ENCODE measurements around the gene TMEM62. TPM values are rescaled to one million over a fixed set of nuclear protein-coding genes. Genes with fewer than 3 reads are reported as not detected.

Gene TMEM62
- total RNA-seq, 1 experiment from 2014 or later = 47.8 TPM

GRCh38 chr15:43229977-43230376 lies 96.6 kb downstream of the TMEM62 start:
- H3K36me3 ChIP-seq (ENCODE audit: insufficient read depth, low read length) = no peaks in the 10 kb centered on the region
- no peak overlapping the region for H2AFZ ChIP-seq (ENCODE audit: low read length)
- H3K4me3 ChIP-seq (ENCODE audit: low read length) = no peak overlapping the region
- no peak overlapping the region for H3K27ac ChIP-seq (ENCODE audit: low read length)
- H3K4me2 ChIP-seq (ENCODE audit: low read depth, low read length, poor library complexity, severe bottlenecking) = no peak overlapping the region
- H3K27me3 ChIP-seq (ENCODE audit: low read length) = no peaks in the 10 kb centered on the region
- DNase-seq = no peak
- no peaks in the 10 kb centered on the region for H3K9me2 ChIP-seq (replicated peaks; ENCODE audit: insufficient read depth, low read length)
- H3K4me1 ChIP-seq (ENCODE audit: low read length) = peaks cover 2% of the 10 kb centered on the region; the same call in 1 of the 2 replicates
- H3K79me2 ChIP-seq (ENCODE audit: low read length) = no peaks in the 10 kb centered on the region
- no peaks in the 10 kb centered on the region for H3K9me3 ChIP-seq (ENCODE audit: low read length)
- no peak overlapping the region for H3K9ac ChIP-seq (ENCODE audit: low read length)
- H4K20me1 ChIP-seq (ENCODE audit: insufficient read depth, low read depth, low read length) = no peaks in the 10 kb centered on the region

DNA sequence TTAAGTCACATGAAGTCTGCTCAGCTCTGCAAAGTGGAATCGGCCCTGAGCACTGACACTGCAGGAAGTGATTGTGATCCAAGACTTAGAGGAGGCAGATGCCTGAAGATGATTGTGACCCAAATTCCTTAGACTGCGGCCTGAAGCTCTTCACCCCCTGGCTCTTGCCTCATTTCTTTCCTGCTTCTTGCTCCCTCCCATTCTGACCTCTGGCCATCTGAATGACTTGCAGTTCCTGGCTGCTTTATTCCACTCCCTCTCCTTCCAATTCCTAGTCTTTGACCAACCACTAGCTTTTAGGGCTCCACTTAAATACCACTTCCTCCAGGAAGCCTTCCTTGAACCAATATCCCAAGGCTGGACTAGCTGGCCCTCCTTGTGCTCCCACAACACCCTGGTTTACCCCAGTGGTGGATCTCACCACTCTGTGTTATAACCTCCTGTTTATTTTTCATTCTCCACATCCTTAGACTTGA lies 97.3 kb downstream of the TMEM62 start:
- Histone ChIP-seq H3K27ac (ENCODE audit: low read length) (no peak overlapping the region), H3K36me3 (ENCODE audit: insufficient read depth, low read length) (no peaks in the 10 kb centered on the region), H3K4me2 (ENCODE audit: low read depth, low read length, poor library complexity, severe bottlenecking) (no peak overlapping the region), H3K9me3 (ENCODE audit: low read length) (no peaks in the 10 kb centered on the region), H2AFZ (ENCODE audit: low read length) (no peak overlapping the region), H3K79me2 (ENCODE audit: low read length) (no peaks in the 10 kb centered on the region), H3K9ac (ENCODE audit: low read length) (no peak overlapping the region), H3K9me2 (replicated peaks; ENCODE audit: insufficient read depth, low read length) (no peaks in the 10 kb centered on the region), H3K4me3 (ENCODE audit: low read length) (no peak overlapping the region), H4K20me1 (ENCODE audit: insufficient read depth, low read depth, low read length) (no peaks in the 10 kb centered on the region), H3K4me1 (ENCODE audit: low read length) (no peaks in the 10 kb centered on the region), H3K27me3 (ENCODE audit: low read length) (no peaks in the 10 kb centered on the region)
- no peak for DNase-seq

GRCh38 chr15:43232289-43232874 lies 99.0 kb downstream of the TMEM62 start:
- Histone ChIP-seq H3K27ac (ENCODE audit: low read length) (no peak overlapping the region), H3K4me3 (ENCODE audit: low read length) (no peak overlapping the region), H3K36me3 (ENCODE audit: insufficient read depth, low read length) (no peaks in the 10 kb centered on the region), H3K4me1 (ENCODE audit: low read length) (no peaks in the 10 kb centered on the region), H2AFZ (ENCODE audit: low read length) (no peak overlapping the region), H3K27me3 (ENCODE audit: low read length) (no peaks in the 10 kb centered on the region), H3K9me2 (replicated peaks; ENCODE audit: insufficient read depth, low read length) (no peaks in the 10 kb centered on the region), H3K79me2 (ENCODE audit: low read length) (no peaks in the 10 kb centered on the region), H4K20me1 (ENCODE audit: insufficient read depth, low read depth, low read length) (no peaks in the 10 kb centered on the region), H3K4me2 (ENCODE audit: low read depth, low read length, poor library complexity, severe bottlenecking) (no peak overlapping the region), H3K9ac (ENCODE audit: low read length) (no peak overlapping the region), H3K9me3 (ENCODE audit: low read length) (no peaks in the 10 kb centered on the region)
- DNase-seq = no peak

Small RNA genes lying within 50 kb of the gene (small RNA-seq; reads per million reads assigned to genes)
- not detected for gene AC068724.2

Other genes with a start within 250 kb of the TMEM62 start
- 13.8 and 33.8 TPM in 2 replicates for gene TTBK2, start 212.8 kb upstream of the TMEM62 start, total RNA-seq (2014; rRNA removed; shearing (Covaris generic); ENCODE audit: low replicate concordance)
- 25.8 and 56.0 TPM in 2 replicates for gene UBR1, start 27.5 kb upstream of the TMEM62 start, total RNA-seq (2014; rRNA removed; shearing (Covaris generic); ENCODE audit: low replicate concordance)
- 119 and 130 TPM in 2 replicates for gene CCNDBP1, start 51.8 kb downstream of the TMEM62 start, total RNA-seq (2014; rRNA removed; shearing (Covaris generic); ENCODE audit: low replicate concordance)
- not detected in 2 replicates for gene EPB42, start 87.4 kb downstream of the TMEM62 start, total RNA-seq (2014; rRNA removed; shearing (Covaris generic); ENCODE audit: low replicate concordance)
- not detected in 2 replicates for gene TGM5, start 133.3 kb downstream of the TMEM62 start, total RNA-seq (2014; rRNA removed; shearing (Covaris generic); ENCODE audit: low replicate concordance)
- not detected in 2 replicates for gene TGM7, start 168.7 kb downstream of the TMEM62 start, total RNA-seq (2014; rRNA removed; shearing (Covaris generic); ENCODE audit: low replicate concordance)
- gene LCMT2, start 197.0 kb downstream of the TMEM62 start, total RNA-seq (2014; rRNA removed; shearing (Covaris generic); ENCODE audit: low replicate concordance) = 10.0 and 11.1 TPM in 2 replicates
- gene ZSCAN29, start 237.5 kb downstream of the TMEM62 start, total RNA-seq (2014; rRNA removed; shearing (Covaris generic); ENCODE audit: low replicate concordance) = 43.3 and 98.2 TPM in 2 replicates
- 16.4 and 35.0 TPM in 2 replicates for gene TUBGCP4, start 237.5 kb downstream of the TMEM62 start, total RNA-seq (2014; rRNA removed; shearing (Covaris generic); ENCODE audit: low replicate concordance)